K562 (cell line): ENCODE results near the gene UBE2C. TPM values are rescaled to one million over a fixed set of nuclear protein-coding genes. Genes with fewer than 3 reads are reported as not detected.

Experiments used
- FOXJ3 ChIP-seq: sonication (generic); formaldehyde crosslinking; IDR thresholded peaks from 2 replicates; pipeline ENCODE4 v1.4.0; 2020; ENCODE audit warnings: mild to moderate bottlenecking, missing genetic modification reagents
- HDAC1 ChIP-seq, 2 experiments: fragments of 450-650 bp; IDR thresholded peaks; 2 replicates each; pipeline ENCODE4 v1.6.1; 2016 to 2017; ENCODE audit warnings: inconsistent platforms in 1 of 2, mild to moderate bottlenecking in 1 of 2, moderate library complexity in 1 of 2
- HDAC3 ChIP-seq: fragments of 450-650 bp; IDR thresholded peaks from 2 replicates; pipeline ENCODE4 v1.6.1; 2018; ENCODE audit warnings: borderline replicate concordance, mild to moderate bottlenecking, moderate library complexity; ENCODE audit not compliant: partially characterized antibody
- ILF3 ChIP-seq: fragments of 450-650 bp; IDR thresholded peaks from 2 replicates; pipeline ENCODE4 v1.6.1; 2018; ENCODE audit warnings: antibody characterized with exemption, mild to moderate bottlenecking, moderate library complexity, borderline replicate concordance
- MXI1 ChIP-seq: IDR thresholded peaks from 2 replicates; pipeline ENCODE4 v1.6.1; 2011; ENCODE audit warnings: low read depth, mild to moderate bottlenecking, improper control_type of control experiment, low read length
- PHF8 ChIP-seq: fragments of 200-600 bp; sonication (generic); IDR thresholded peaks from 2 replicates; pipeline ENCODE4 v1.6.1; 2012; ENCODE audit warnings: mixed run types, mild to moderate bottlenecking, inconsistent platforms, low read length, moderate library complexity, borderline replicate concordance
- RBM14 ChIP-seq: fragments of 200-400 bp; formaldehyde crosslinking; IDR thresholded peaks from 2 replicates; pipeline ENCODE4 v1.6.1; 2018; ENCODE audit warnings: low read depth, mild to moderate bottlenecking, low read length, moderate library complexity, borderline replicate concordance; ENCODE audit not compliant: insufficient read depth
- SMARCB1 ChIP-seq: IDR thresholded peaks from 2 replicates; pipeline ENCODE4 v1.6.1; 2011; ENCODE audit warnings: improper control_type of control experiment, low read depth; ENCODE audit not compliant: insufficient read length
- TFAM ChIP-seq: fragments of 250-450 bp; sonication (Bioruptor Pico); conservative IDR thresholded peaks from 2 replicates; pipeline ENCODE4 v1.5.0; 2021; ENCODE audit warnings: mild to moderate bottlenecking, moderate library complexity
- ZBED1 ChIP-seq: IDR thresholded peaks from 2 replicates; pipeline ENCODE4 v1.6.1; 2014
- polyA plus RNA-seq, 8 experiments: library from polyadenylated mRNA; depleted of rRNA in 4 of 8; stranded (reverse) in 5 of 8; unstranded in 3 of 8; fragments of >200 nt; fragmentation: Nextera tagmentation in 2 of 8; fragmentation: Illumina TruSeq in 1 of 8; extraction: Ambion mirVana in 2 of 8; extraction: Trizol in 1 of 8; gene quantifications; 2 replicates each; pipeline versions ENCODE4 v1.2.1 to v1.2.3, GENCODE V29; 2011 to 2014; ENCODE audit warnings: inconsistent platforms in 1 of 8, missing spikeins in 1 of 8
- total RNA-seq, 7 experiments: library from RNA; depleted of rRNA in 6 of 7; stranded (reverse); fragments of >200 nt in 6 of 7; fragmentation: Illumina TruSeq in 2 of 7; extraction: Trizol in 2 of 7; gene quantifications; 2 replicates each; pipeline versions ENCODE4 v1.2.1 to v1.2.3, GENCODE V29; 2011 to 2021; ENCODE audit warnings: low replicate concordance in 1 of 7
- TF ChIP-seq, protein P1 (sequence below), 3 experiments: fragments of 200-800 bp in 1 of 3; fragments of 250-450 bp in 1 of 3; fragments of 450-650 bp in 1 of 3; sonication (Bioruptor Pico) in 1 of 3; sonication (Bioruptor generic) in 1 of 3; formaldehyde crosslinking in 1 of 3; IDR thresholded peaks; 2 replicates each; pipeline versions ENCODE4 v1.6.1 to v1.8.0; 2016 to 2022; ENCODE audit warnings: mild to moderate bottlenecking in 2 of 3, missing genetic modification characterization in 2 of 3, missing compliant biosample characterization in 1 of 3, moderate library complexity in 1 of 3
- TF ChIP-seq, protein P2 (sequence below): fragments of 250-450 bp; sonication (Bioruptor Pico); IDR thresholded peaks from 2 replicates; pipeline ENCODE4 v1.5.0; 2020; ENCODE audit warnings: mild to moderate bottlenecking, borderline replicate concordance
- TF ChIP-seq, protein P3 (sequence below): fragments of 450-650 bp; IDR thresholded peaks from one replicate; pipeline ENCODE4 v1.6.1; 2018; ENCODE audit warnings: mild to moderate bottlenecking, moderate library complexity; ENCODE audit not compliant: partially characterized antibody
- TF ChIP-seq, protein P4 (sequence below): fragments of 250-450 bp; sonication (Bioruptor Pico); IDR thresholded peaks from 2 replicates; pipeline ENCODE4 v1.8.0; 2022; ENCODE audit warnings: moderate library complexity, mild to moderate bottlenecking, inconsistent platforms
- TF ChIP-seq, protein P5 (sequence below): fragments of 450-650 bp; IDR thresholded peaks from 2 replicates; pipeline ENCODE4 v1.6.1; 2018; ENCODE audit not compliant: partially characterized antibody

The UBE2C gene
- total and polyA plus RNA-seq, 9 of the 15 experiments (the other 6 are each of a cell fraction or from before 2014, with no cell fraction given): 0.51 to 1.6 (median 0.69) TPM

DNA sequence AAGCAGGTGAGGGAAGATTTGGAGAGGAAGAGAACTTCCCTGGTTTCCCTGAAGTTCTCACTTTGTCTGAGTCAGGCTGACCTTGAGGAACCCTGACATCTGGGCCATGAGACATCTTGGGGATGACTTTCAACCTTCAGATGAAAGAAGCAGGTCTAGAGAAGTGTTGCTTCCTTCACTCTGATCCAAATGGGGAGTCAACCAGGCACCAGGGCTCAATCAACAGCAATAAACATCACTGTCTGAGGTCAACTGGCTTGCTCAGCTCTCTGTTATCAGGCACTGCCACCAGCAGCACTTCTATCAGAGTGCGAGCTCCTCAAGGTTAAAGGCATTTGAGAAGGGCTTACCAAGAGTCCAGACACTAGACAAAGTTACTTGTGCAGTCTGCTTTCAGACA, 38.5 kb downstream of the UBE2C start (continued):
- TF ChIP-seq, protein P1, sequence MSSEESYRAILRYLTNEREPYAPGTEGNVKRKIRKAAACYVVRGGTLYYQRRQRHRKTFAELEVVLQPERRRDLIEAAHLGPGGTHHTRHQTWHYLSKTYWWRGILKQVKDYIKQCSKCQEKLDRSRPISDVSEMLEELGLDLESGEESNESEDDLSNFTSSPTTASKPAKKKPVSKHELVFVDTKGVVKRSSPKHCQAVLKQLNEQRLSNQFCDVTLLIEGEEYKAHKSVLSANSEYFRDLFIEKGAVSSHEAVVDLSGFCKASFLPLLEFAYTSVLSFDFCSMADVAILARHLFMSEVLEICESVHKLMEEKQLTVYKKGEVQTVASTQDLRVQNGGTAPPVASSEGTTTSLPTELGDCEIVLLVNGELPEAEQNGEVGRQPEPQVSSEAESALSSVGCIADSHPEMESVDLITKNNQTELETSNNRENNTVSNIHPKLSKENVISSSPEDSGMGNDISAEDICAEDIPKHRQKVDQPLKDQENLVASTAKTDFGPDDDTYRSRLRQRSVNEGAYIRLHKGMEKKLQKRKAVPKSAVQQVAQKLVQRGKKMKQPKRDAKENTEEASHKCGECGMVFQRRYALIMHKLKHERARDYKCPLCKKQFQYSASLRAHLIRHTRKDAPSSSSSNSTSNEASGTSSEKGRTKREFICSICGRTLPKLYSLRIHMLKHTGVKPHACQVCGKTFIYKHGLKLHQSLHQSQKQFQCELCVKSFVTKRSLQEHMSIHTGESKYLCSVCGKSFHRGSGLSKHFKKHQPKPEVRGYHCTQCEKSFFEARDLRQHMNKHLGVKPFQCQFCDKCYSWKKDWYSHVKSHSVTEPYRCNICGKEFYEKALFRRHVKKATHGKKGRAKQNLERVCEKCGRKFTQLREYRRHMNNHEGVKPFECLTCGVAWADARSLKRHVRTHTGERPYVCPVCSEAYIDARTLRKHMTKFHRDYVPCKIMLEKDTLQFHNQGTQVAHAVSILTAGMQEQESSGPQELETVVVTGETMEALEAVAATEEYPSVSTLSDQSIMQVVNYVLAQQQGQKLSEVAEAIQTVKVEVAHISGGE (CRISPR knock-in tag; IDR thresholded peaks at IDR 0.05): 0 out of 6 replicates have a peak, but pooled peaks of 1 of the 3 experiments have one; percentile 43
- TF ChIP-seq, protein P2, sequence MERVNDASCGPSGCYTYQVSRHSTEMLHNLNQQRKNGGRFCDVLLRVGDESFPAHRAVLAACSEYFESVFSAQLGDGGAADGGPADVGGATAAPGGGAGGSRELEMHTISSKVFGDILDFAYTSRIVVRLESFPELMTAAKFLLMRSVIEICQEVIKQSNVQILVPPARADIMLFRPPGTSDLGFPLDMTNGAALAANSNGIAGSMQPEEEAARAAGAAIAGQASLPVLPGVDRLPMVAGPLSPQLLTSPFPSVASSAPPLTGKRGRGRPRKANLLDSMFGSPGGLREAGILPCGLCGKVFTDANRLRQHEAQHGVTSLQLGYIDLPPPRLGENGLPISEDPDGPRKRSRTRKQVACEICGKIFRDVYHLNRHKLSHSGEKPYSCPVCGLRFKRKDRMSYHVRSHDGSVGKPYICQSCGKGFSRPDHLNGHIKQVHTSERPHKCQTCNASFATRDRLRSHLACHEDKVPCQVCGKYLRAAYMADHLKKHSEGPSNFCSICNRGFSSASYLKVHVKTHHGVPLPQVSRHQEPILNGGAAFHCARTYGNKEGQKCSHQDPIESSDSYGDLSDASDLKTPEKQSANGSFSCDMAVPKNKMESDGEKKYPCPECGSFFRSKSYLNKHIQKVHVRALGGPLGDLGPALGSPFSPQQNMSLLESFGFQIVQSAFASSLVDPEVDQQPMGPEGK (CRISPR knock-in tag): no peak
- TF ChIP-seq HDAC3 (no peak), RBM14 (no peak), FOXJ3 (no peak), SMARCB1 (no peak), MXI1 (no peak), PHF8 (no peak), HDAC1 (IDR thresholded peaks at IDR 0.05) (peak in 1 of 2 experiments; percentile 56; a peak in 2 of 4 replicates), ILF3 (no peak), TFAM (CRISPR knock-in tag) (no peak), ZBED1 (no peak)
- TF ChIP-seq, protein P3, sequence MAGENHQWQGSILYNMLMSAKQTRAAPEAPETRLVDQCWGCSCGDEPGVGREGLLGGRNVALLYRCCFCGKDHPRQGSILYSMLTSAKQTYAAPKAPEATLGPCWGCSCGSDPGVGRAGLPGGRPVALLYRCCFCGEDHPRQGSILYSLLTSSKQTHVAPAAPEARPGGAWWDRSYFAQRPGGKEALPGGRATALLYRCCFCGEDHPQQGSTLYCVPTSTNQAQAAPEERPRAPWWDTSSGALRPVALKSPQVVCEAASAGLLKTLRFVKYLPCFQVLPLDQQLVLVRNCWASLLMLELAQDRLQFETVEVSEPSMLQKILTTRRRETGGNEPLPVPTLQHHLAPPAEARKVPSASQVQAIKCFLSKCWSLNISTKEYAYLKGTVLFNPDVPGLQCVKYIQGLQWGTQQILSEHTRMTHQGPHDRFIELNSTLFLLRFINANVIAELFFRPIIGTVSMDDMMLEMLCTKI: no peak
- TF ChIP-seq, protein P4, sequence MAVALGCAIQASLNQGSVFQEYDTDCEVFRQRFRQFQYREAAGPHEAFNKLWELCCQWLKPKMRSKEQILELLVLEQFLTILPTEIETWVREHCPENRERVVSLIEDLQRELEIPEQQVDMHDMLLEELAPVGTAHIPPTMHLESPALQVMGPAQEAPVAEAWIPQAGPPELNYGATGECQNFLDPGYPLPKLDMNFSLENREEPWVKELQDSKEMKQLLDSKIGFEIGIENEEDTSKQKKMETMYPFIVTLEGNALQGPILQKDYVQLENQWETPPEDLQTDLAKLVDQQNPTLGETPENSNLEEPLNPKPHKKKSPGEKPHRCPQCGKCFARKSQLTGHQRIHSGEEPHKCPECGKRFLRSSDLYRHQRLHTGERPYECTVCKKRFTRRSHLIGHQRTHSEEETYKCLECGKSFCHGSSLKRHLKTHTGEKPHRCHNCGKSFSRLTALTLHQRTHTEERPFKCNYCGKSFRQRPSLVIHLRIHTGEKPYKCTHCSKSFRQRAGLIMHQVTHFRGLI (CRISPR knock-in tag): no peak
- TF ChIP-seq, protein P5, sequence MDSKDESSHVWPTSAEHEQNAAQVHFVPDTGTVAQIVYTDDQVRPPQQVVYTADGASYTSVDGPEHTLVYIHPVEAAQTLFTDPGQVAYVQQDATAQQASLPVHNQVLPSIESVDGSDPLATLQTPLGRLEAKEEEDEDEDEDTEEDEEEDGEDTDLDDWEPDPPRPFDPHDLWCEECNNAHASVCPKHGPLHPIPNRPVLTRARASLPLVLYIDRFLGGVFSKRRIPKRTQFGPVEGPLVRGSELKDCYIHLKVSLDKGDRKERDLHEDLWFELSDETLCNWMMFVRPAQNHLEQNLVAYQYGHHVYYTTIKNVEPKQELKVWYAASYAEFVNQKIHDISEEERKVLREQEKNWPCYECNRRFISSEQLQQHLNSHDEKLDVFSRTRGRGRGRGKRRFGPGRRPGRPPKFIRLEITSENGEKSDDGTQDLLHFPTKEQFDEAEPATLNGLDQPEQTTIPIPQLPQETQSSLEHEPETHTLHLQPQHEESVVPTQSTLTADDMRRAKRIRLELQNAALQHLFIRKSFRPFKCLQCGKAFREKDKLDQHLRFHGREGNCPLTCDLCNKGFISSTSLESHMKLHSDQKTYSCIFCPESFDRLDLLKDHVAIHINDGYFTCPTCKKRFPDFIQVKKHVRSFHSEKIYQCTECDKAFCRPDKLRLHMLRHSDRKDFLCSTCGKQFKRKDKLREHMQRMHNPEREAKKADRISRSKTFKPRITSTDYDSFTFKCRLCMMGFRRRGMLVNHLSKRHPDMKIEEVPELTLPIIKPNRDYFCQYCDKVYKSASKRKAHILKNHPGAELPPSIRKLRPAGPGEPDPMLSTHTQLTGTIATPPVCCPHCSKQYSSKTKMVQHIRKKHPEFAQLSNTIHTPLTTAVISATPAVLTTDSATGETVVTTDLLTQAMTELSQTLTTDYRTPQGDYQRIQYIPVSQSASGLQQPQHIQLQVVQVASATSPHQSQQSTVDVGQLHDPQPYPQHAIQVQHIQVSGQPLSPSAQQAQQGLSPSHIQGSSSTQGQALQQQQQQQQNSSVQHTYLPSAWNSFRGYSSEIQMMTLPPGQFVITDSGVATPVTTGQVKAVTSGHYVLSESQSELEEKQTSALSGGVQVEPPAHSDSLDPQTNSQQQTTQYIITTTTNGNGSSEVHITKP: no peak
